ENCODE data around the gene CBX2. TPM values are rescaled to one million over a fixed set of nuclear protein-coding genes. Genes with fewer than 3 reads are reported as not detected.

Gene CBX2
- total RNA-seq, 1 experiment from 2014 or later = 28.3 TPM

DNA sequence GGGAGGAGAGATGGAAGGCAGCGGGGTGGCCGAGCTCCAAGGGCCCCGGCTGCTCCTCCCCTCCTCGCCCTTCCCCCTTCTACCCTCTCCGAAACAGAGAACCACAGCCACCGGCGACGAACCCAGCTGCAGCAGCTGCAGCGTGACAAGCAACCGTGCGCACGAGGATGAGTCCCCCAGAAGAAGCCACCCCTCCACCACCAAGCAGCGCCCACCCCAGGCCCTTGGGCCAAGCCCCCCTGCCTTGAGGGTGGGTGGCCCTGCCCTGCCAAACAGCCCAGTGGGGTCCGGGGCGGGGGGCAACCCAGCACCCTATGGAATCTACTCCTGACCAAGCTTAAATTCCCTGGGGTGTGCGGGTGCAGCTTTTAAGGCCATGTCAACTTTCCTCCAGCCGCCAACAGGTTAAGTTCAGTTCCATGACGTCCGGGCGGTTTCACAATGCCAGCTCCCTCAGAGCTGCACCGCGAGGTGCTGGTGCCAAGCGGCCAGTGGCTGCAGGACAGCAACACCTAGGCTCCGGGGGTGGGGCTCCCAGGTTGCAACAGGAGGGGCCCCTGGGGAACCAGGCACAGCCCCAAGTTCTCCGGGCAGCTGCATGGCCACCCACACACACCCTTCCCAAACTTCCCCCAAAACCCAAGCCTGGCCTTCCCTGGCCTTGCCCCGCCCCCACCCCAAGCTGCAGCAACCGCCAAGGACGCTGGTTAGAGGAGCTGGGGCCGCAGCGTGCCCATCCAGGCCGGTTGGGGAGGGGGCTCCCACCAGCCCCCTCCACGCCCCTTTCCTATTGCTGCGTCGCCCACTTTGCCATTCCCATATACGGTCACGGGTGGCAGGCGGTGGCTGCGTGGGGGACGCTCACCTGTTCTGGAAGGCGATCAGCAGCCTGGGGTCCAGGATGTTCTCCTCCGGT, 59.3 kb downstream of the CBX2 start:
- peak overlapping the region; percentile 94 for H3K27ac ChIP-seq (ENCODE audit: low read depth, low read length)
- peaks cover 52% of the 10 kb centered on the region for H3K79me2 ChIP-seq (ENCODE audit: insufficient read depth, low read length)
- H3K9me2 ChIP-seq (ENCODE audit: insufficient read depth) = no peaks in the 10 kb centered on the region
- ChIA-PET CTCF (interaction anchor here (0.6 to 3.0 kb wide), 8 partner anchors 8 to 171 kb away, joined by 3 to 18 read pairs (median 6); no protein-coding TSS in a partner anchor), POLR2A (interaction anchor here (0.6 to 1.6 kb wide), 9 partner anchors 8 to 1425 kb away, joined by 3 to 7 read pairs (median 5); partner anchors contain the start of gene CBX8), RAD21 (ENCODE audit: low non-redundant PET in 1 of 2, low total read pairs in 2 of 2, uncharacterized antibody in 2 of 2, unreplicated experiment in 2 of 2) (no interaction called here)
- ATAC-seq = peak; percentile 31
- no peaks in the 10 kb centered on the region for H3K9me3 ChIP-seq (ENCODE audit: control insufficient read depth in 1 of 2, insufficient read depth in 1 of 2, low read depth in 1 of 2, low read length in 2 of 2)
- BruUV-seq (replicated peaks) = no TSS peak
- H3K4me2 ChIP-seq (ENCODE audit: low read length) = peak overlapping the region; percentile 94
- DNase-seq (ENCODE audit: low read depth, low spot score) = peak; percentile 62
- peak overlapping the region; percentile 79 for H3K9ac ChIP-seq (ENCODE audit: low read length)
- H4K20me1 ChIP-seq (ENCODE audit: insufficient read depth) = peaks cover 4% of the 10 kb centered on the region; the same call in 1 of the 2 replicates
- no peaks in the 10 kb centered on the region for H3K27me3 ChIP-seq (ENCODE audit: insufficient read depth, low read length)
- H3K36me3 ChIP-seq (ENCODE audit: control insufficient read depth in 1 of 2, insufficient read depth in 2 of 2, low read length in 2 of 2) = peaks cover 9 to 18% of the 10 kb centered on the region in 2 experiments; a peak in 2 of 4 replicates
- H2AFZ ChIP-seq (ENCODE audit: low read depth, low read length, poor library complexity, severe bottlenecking) = no peak overlapping the region
- TF ChIP-seq CTCF (IDR thresholded peaks at IDR 0.05 in 2 of 3, conservative IDR thresholded peaks at IDR 0.05 in 1 of 3; ENCODE audit: borderline replicate concordance in 1 of 3, insufficient read depth in 1 of 3, low read depth in 2 of 3, low read length in 2 of 3) = 0 out of 6 replicates have a peak, but pooled peaks of 1 of the 3 experiments have one; percentile 32
- peak; percentile 79 for TF ChIP-seq TCF7L2 (IDR thresholded peaks at IDR 0.05; ENCODE audit: borderline replicate concordance, extremely low read depth, insufficient read depth, insufficient read length)
- TF ChIP-seq CBX3 (IDR thresholded peaks at IDR 0.05; ENCODE audit: low read depth) = no peak
- TF ChIP-seq ATF3 (IDR thresholded peaks at IDR 0.05) = no peak
- TF ChIP-seq CEBPB (IDR thresholded peaks at IDR 0.05; ENCODE audit: low read depth) = peak; percentile 96
- TF ChIP-seq POLR2AphosphoS5 (IDR thresholded peaks at IDR 0.05; ENCODE audit: low read depth, low read length) = peak; percentile 66
- peak overlapping the region; percentile 84 to 95 for H3K4me3 ChIP-seq (replicated peaks in 1 of 2; ENCODE audit: low read depth in 1 of 2, low read length in 2 of 2)
- intact Hi-C loops (cut with micrococcal nuclease) = no loop called here
- peaks cover 39 to 66% of the 10 kb centered on the region in 2 experiments for H3K4me1 ChIP-seq (ENCODE audit: control insufficient read depth in 1 of 2, insufficient read depth in 2 of 2, low read length in 2 of 2)

Other genes starting within 250 kb of the CBX2 start
- gene RBFOX3, start 167.1 kb upstream of the CBX2 start, total RNA-seq (2021; ENCODE audit: unreplicated experiment) = not detected
- gene ENPP7, start 47.2 kb upstream of the CBX2 start, total RNA-seq (2021; ENCODE audit: unreplicated experiment) = not detected
- gene CBX8, start 18.9 kb downstream of the CBX2 start, total RNA-seq (2021; ENCODE audit: unreplicated experiment) = 29.0 TPM
- gene CBX4, start 61.3 kb downstream of the CBX2 start, total RNA-seq (2021; ENCODE audit: unreplicated experiment) = 60.9 TPM